GM08714 (cell line): Measurements from ENCODE around the gene ARL2BP.
"Not testable (repeated sequence)": the region's sequence is repeated elsewhere in the genome, so short reads cannot be mapped to it uniquely, and the experiment has no call there.

Source experiments
- H3K4me3 ChIP-seq: fragments of 200-500 bp; sonication (Bioruptor generic); 2 replicates; pipeline ENCODE4 v1.5.1; 2014; ENCODE audit warnings: mild to moderate bottlenecking, low read length, inconsistent platforms
- ZNF274 ChIP-seq: IDR thresholded peaks from 2 replicates; pipeline ENCODE4 v1.6.1; 2012; ENCODE audit warnings: mild to moderate bottlenecking, low read depth, low read length

ARL2BP gene

GRCh38 chr16:57244767-57245471 is at the start of gene ARL2BP:
Gene ARL2BP, plus strand, starts transcription at chr16:57245259. Its CDS starts 109 bp downstream, at chr16:57245368.
- no peak for TF ChIP-seq ZNF274
- H3K4me3 ChIP-seq = peak within 1 kb of the TSS; percentile 70

DNA sequence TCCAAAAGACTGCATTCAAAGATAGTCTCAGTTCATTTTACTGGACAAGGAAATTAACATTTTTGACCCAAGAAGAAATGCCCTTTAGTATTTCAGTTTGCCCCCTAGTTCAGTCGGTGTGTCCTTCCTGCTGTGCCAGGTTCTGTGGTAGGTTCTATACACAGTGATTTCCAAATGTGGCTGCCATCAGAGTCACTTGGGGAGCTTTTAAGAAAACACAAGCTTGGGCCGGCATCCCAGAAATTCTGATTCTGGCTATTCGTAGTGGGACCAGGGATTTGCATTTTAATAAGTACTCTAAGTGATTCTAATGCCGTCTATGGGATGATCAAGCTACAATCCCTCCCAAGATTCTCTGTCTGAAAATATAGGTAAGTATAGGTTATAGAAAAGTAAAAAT is 48.8 kb upstream of the ARL2BP start:
- TF ChIP-seq ZNF274 = no peak
- H3K4me3 ChIP-seq = no peak overlapping the region

DNA sequence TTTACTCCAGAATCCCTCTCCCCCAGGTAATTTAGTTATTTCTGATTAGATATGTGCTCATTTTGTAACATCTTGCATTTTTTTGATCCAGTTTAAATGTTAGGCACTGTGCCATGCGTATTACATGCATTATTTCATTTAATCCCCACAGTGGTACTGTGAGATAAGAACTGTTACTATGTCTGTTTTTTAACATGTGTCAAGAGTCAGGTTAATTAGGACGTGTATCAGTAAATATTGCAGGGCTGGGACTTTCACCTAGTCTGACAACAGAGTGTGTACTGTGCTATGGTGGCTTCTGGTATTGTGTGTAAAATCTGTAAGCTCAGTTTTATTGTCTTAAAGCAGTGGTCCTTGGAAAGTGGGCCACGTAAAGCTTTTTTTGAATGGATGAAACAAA is 48.3 kb upstream of the ARL2BP start:
- no peak for TF ChIP-seq ZNF274
- H3K4me3 ChIP-seq = no peak overlapping the region

GRCh38 chr16:57200321-57200720 is 44.7 kb upstream of the ARL2BP start:
- not testable (repeated sequence) for H3K4me3 ChIP-seq

DNA sequence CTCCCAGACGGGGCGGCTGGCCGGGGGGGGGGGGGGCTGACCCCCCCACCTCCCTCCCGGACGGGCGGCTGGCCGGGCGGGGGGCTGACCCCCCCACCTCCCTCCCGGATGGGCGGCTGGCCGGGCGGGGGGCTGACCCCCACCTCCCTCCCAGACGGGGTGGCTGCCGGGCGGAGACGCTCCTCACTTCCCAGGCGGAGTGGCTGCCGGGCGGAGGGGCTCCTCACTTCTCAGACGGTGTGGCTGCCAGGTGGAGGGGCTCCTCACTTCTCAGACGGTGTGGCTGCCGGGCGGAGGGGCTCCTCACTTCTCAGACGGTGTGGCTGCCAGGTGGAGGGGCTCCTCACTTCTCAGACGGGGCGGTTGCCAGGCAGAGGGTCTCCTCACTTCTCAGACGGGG is 44.1 kb upstream of the ARL2BP start:
- H3K4me3 ChIP-seq = not testable (repeated sequence)

- H3K4me3 ChIP-seq = no peak overlapping the region
Observed at GRCh38 chr16:57202095-57202886, 42.8 kb upstream of the ARL2BP start.

GRCh38 chr16:57203451-57203850 is 41.6 kb upstream of the ARL2BP start:
- TF ChIP-seq ZNF274 = no peak

More at GRCh38 chr16:57202095-57202886, 42.8 kb upstream of the ARL2BP start:
- no peak for TF ChIP-seq ZNF274

DNA sequence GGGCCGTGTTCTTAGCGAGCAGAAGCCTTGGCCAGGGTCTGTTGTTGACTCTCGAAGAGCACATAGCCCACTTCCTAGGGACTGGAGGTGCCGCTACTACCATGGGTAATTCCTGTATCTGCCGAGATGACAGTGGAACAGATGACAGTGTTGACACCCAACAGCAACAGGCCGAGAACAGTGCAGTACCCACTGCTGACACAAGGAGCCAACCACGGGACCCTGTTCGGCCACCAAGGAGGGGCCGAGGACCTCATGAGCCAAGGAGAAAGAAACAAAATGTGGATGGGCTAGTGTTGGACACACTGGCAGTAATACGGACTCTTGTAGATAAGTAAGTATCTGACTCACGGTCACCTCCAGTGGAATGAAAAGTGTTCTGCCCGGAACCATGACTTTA is 40.4 kb upstream of the ARL2BP start:
- no peak for TF ChIP-seq ZNF274
- no peak overlapping the region for H3K4me3 ChIP-seq

More at GRCh38 chr16:57203451-57203850, 41.6 kb upstream of the ARL2BP start:
- H3K4me3 ChIP-seq = no peak overlapping the region

GRCh38 chr16:57208926-57209325 is 36.1 kb upstream of the ARL2BP start:
- no peak for TF ChIP-seq ZNF274
- H3K4me3 ChIP-seq = no peak overlapping the region

DNA sequence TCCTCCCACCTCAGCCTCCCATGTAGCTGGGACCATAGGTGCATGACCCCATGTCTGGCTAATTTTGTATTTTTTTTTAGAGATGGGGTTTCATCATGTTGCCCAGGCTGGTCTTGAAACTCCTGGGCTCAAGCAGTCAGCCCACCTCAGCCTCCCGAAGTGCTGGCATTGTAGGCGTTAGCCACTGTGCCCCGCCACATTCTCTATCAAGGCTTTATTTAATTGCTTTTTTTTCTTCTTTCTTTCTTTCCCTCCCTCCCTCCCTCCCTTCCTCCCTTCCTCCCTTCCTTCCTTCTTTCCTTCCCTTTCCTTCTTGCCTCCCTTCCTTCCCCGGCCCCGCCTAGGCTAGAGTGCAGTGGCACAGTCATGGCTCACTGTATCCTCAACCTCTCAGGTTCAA is 35.3 kb upstream of the ARL2BP start:
- TF ChIP-seq ZNF274 = no peak
- H3K4me3 ChIP-seq = no peak overlapping the region

GRCh38 chr16:57213462-57213861 is 31.6 kb upstream of the ARL2BP start:
- TF ChIP-seq ZNF274 = no peak
- H3K4me3 ChIP-seq = no peak overlapping the region

GRCh38 chr16:57216968-57217367 is 28.1 kb upstream of the ARL2BP start:
- H3K4me3 ChIP-seq = no peak overlapping the region
- peak; percentile 76 for TF ChIP-seq ZNF274

DNA sequence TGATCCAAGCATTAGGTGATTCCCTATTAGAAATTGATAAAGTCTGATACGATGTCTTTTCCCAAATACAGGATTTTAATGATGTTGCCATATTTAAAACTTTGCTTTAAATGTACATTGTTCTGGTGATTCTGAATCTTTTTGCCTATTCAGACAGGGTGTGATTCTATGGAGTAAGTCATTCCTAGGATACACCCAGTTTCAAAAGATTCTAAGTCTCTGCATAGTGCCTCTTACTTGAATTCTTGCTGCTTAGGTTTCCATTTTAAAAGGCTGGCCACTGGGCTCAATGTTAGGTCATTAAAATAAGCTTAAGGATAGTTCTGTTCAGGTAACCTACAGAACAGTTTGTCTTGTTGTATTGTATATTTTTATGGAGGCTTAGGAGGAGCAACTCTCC is 22.0 kb upstream of the ARL2BP start:
- TF ChIP-seq ZNF274 = no peak
- no peak overlapping the region for H3K4me3 ChIP-seq

DNA sequence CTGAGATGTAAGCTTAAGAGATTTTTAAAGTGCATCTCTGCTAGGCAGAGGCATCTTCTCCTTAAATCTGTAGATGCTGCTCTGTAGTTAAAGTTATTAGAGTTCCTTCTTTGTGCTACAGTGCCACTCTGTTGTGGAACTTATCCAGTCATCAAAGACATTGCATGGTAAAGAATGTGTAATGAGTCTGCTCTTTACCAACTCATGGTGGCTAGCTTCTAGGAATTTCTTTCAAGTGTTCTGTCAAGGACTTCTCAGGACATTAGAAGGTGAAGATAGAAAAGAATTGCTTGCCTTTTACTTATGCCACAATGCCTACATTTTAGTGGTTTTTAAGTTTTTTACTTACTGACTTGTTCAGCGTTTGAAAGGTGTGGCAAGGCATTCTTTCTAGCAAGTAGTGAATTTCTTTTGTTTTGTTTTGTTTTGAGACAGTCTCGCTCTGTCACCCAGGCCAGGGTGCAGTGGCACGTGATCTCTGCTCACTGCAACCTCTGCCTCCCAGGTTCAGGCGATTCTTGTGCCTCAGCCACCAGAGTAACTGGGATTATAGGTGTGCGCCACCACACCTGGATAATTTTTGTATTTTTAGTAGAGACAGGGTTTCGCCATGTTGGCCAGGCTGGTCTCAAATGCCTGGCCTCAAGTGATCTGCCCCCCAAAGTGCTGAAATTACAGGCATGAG is 20.3 kb upstream of the ARL2BP start:
- no peak overlapping the region for H3K4me3 ChIP-seq
- no peak for TF ChIP-seq ZNF274

DNA sequence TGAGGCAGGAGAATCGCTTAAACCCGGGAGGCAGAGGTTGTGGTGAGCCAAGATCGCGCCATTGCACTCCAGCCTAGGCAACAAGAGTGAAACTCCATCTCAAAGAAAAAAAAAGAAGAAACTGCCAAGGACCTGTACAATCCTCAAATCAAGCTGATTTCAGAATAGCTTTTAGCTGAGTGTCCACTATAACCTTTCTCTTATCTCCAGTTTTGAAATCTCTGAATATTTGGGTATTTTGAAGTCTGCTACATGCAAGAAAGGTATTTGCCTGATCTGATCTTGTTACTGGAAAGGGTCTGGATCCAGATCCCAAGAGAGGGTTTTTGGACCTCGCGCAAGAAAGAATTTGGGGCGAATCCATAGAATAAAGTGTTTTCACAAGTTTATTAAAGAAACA is 19.1 kb upstream of the ARL2BP start:
- no peak for TF ChIP-seq ZNF274
- no peak overlapping the region for H3K4me3 ChIP-seq
